T-helper 2 cell treated with Interferon-gamma antibody and Interleukin-4, amounts not matched to agents 100 ng/mL and 5 ng/mL, for 36 hours (primary cell): ENCODE measurements around the gene VAPB. TPM values are rescaled to one million over a fixed set of nuclear protein-coding genes. Genes with fewer than 3 reads are reported as not detected.

Source experiments
- intact Hi-C: fragments of 100-400 bp; cut with micrococcal nuclease; formaldehyde crosslinking; loops from one replicate; pipeline ENCODE4 v1.15.1; 2023
- total RNA-seq: library from RNA; stranded (reverse); gene quantifications from 2 replicates; pipeline ENCODE4 v1.2.3, GENCODE V29; 2022

VAPB gene
- total RNA-seq, 1 donor from 2014 or later = 29.0 TPM

- intact Hi-C loops = no loop called here
Observed at GRCh38 chr20:58458342-58459057, 69.5 kb downstream of the VAPB start.

- intact Hi-C loops = no loop called here
Observed at GRCh38 chr20:58459058-58459750, 70.2 kb downstream of the VAPB start.

GRCh38 chr20:58461104-58461503 is 72.1 kb downstream of the VAPB start:
- intact Hi-C loops = no loop called here

GRCh38 chr20:58461899-58462298 is 72.9 kb downstream of the VAPB start:
- intact Hi-C loops = no loop called here

GRCh38 chr20:58463256-58463655 is 74.2 kb downstream of the VAPB start:
- intact Hi-C loops = no loop called here

- intact Hi-C loops = no loop called here
Observed at GRCh38 chr20:58464838-58465237, 75.8 kb downstream of the VAPB start.

- intact Hi-C loops = no loop called here
Observed at GRCh38 chr20:58466095-58466708, 77.2 kb downstream of the VAPB start.

GRCh38 chr20:58466729-58467571 is 77.9 kb downstream of the VAPB start:
- intact Hi-C loops = no loop called here

- intact Hi-C loops = no loop called here
Observed at GRCh38 chr20:58467572-58468527, 78.8 kb downstream of the VAPB start.

GRCh38 chr20:58469616-58470015 is 80.6 kb downstream of the VAPB start:
- intact Hi-C loops = no loop called here

- intact Hi-C loops = no loop called here
Observed at GRCh38 chr20:58470336-58471192, 81.5 kb downstream of the VAPB start.

GRCh38 chr20:58471193-58472164 is 82.5 kb downstream of the VAPB start:
- intact Hi-C loops = no loop called here

- intact Hi-C loops = no loop called here
Observed at GRCh38 chr20:58472273-58473018, 83.4 kb downstream of the VAPB start.

GRCh38 chr20:58473453-58474425 is 84.7 kb downstream of the VAPB start:
- intact Hi-C loops = no loop called here

GRCh38 chr20:58475466-58475865 is 86.4 kb downstream of the VAPB start:
- intact Hi-C loops = no loop called here

- intact Hi-C loops = no loop called here
Observed at GRCh38 chr20:58478141-58478805, 89.2 kb downstream of the VAPB start.
